CD14-positive monocyte (primary cell): ENCODE data around the gene GAGE12J. TPM values are rescaled to one million over a fixed set of nuclear protein-coding genes. Genes with fewer than 3 reads are reported as not detected.

ENCODE experiments used
- DNase-seq, 3 donors: peaks; one replicate each; pipeline ENCODE4 v3.0.0-alpha.2; 2011 to 2022
- H2AFZ ChIP-seq: 2 replicates; pipeline ENCODE4 v1.6.0; 2012; ENCODE audit warnings: mild to moderate bottlenecking, low read depth, low read length, inconsistent platforms; ENCODE audit not compliant: insufficient read depth, poor library complexity, severe bottlenecking
- H3K27ac ChIP-seq, 2 donors: 1 replicate in 1 of 2; 2 replicates in 1 of 2; pipeline ENCODE4 v1.5.1; 2012 to 2013; ENCODE audit warnings: low read length in 2 of 2, control low read depth in 1 of 2, inconsistent platforms in 1 of 2, low read depth in 1 of 2, mild to moderate bottlenecking in 1 of 2
- H3K27me3 ChIP-seq, 2 donors: one replicate each; pipeline versions ENCODE4 v1.6.0 to v1.6.1; 2011 to 2013; ENCODE audit warnings: low read length in 2 of 2; ENCODE audit not compliant: control insufficient read depth in 2 of 2, insufficient read depth in 2 of 2
- H3K36me3 ChIP-seq, 2 donors: replicated peaks in 1 of 2; 1 replicate in 1 of 2; 2 replicates in 1 of 2; pipeline versions ENCODE4 v1.5.1 to v1.6.1; 2012 to 2013; ENCODE audit warnings: low read length in 2 of 2, control low read depth in 1 of 2, inconsistent platforms in 1 of 2, mild to moderate bottlenecking in 1 of 2; ENCODE audit not compliant: insufficient read depth in 2 of 2, control insufficient read depth in 1 of 2
- H3K4me1 ChIP-seq, 2 donors: 1 replicate in 1 of 2; 2 replicates in 1 of 2; pipeline versions ENCODE4 v1.5.1 to v1.6.1; 2012 to 2013; ENCODE audit warnings: low read length in 2 of 2, control low read depth in 1 of 2, inconsistent platforms in 1 of 2, mild to moderate bottlenecking in 1 of 2, moderate library complexity in 1 of 2; ENCODE audit not compliant: insufficient read depth in 2 of 2, control insufficient read depth in 1 of 2
- H3K4me2 ChIP-seq: replicated peaks from 2 replicates; pipeline ENCODE3; 2012; ENCODE audit warnings: low read length, moderate library complexity, mild to moderate bottlenecking; ENCODE audit not compliant: poor library complexity, severe bottlenecking; ENCODE audit errors: extremely low read depth
- H3K4me3 ChIP-seq, 3 experiments: fragments of 200-600 bp in 1 of 3; sonication (generic) in 1 of 3; replicated peaks in 1 of 3; 1 replicate in 2 of 3; 2 replicates in 1 of 3; pipeline ENCODE4 v1.5.1; 2011 to 2013; ENCODE audit warnings: low read length in 3 of 3, mild to moderate bottlenecking in 3 of 3, control low read depth in 2 of 3, low read depth in 2 of 3, inconsistent platforms in 1 of 3, moderate library complexity in 1 of 3
- H3K79me2 ChIP-seq: 2 replicates; pipeline ENCODE4 v1.6.0; 2012; ENCODE audit warnings: mild to moderate bottlenecking, control low read depth, inconsistent platforms, low read length, moderate library complexity; ENCODE audit not compliant: insufficient read depth
- H3K9ac ChIP-seq: 2 replicates; pipeline ENCODE4 v1.6.0; 2017; ENCODE audit warnings: low read length, mild to moderate bottlenecking; ENCODE audit not compliant: insufficient read depth, poor library complexity, severe bottlenecking
- H3K9me3 ChIP-seq, 2 donors: replicated peaks in 1 of 2; 1 replicate in 1 of 2; 2 replicates in 1 of 2; pipeline versions ENCODE4 v1.5.1 to v1.6.1; 2012 to 2013; ENCODE audit warnings: low read length in 2 of 2, control low read depth in 1 of 2; ENCODE audit not compliant: control insufficient read depth in 1 of 2, insufficient read depth in 1 of 2
- H4K20me1 ChIP-seq: 2 replicates; pipeline ENCODE4 v1.6.0; 2012; ENCODE audit warnings: mild to moderate bottlenecking, low read length, control low read depth, moderate library complexity; ENCODE audit not compliant: insufficient read depth
- H3K27ac Mint-ChIP-seq, 7 donors: one replicate each; pipeline ENCODE4 v1.8.0; 2020; ENCODE audit warnings: mild to moderate bottlenecking in 7 of 7, mixed read lengths in 7 of 7, moderate library complexity in 6 of 7, inconsistent platforms in 2 of 7
- H3K27me3 Mint-ChIP-seq, 3 donors: one replicate each; pipeline ENCODE4 v1.8.0; 2021 to 2022; ENCODE audit warnings: low read depth in 3 of 3, mild to moderate bottlenecking in 3 of 3, mixed read lengths in 3 of 3, moderate library complexity in 3 of 3, inconsistent platforms in 1 of 3
- H3K36me3 Mint-ChIP-seq, 2 donors: one replicate each; pipeline ENCODE4 v1.8.0; 2020; ENCODE audit warnings: mixed read lengths in 2 of 2, inconsistent platforms in 1 of 2, mild to moderate bottlenecking in 1 of 2
- H3K4me1 Mint-ChIP-seq: one replicate; pipeline ENCODE4 v1.8.0; 2020; ENCODE audit warnings: mild to moderate bottlenecking, mixed read lengths
- H3K4me3 Mint-ChIP-seq, 2 donors: one replicate each; pipeline ENCODE4 v1.8.0; 2020; ENCODE audit warnings: mild to moderate bottlenecking in 2 of 2, mixed read lengths in 2 of 2, moderate library complexity in 1 of 2
- H3K9me3 Mint-ChIP-seq, 7 donors: one replicate each; pipeline ENCODE4 v1.8.0; 2020 to 2022; ENCODE audit warnings: mixed read lengths in 7 of 7, mild to moderate bottlenecking in 6 of 7, moderate library complexity in 6 of 7, inconsistent platforms in 2 of 7
- CTCF ChIP-seq: fragments of 200-600 bp; IDR thresholded peaks from one replicate; pipeline ENCODE4 v1.8.0; 2022; ENCODE audit warnings: antibody characterized with exemption, mild to moderate bottlenecking
- WGBS: methylation state at CpG from one replicate; pipeline ENCODE4 v1.1.5; 2013; ENCODE audit warnings: missing lambda C conversion rate; ENCODE audit not compliant: insufficient coverage; 5-methylcytosine and 5-hydroxymethylcytosine counted together
- intact Hi-C, 2 donors: fragments of 100-400 bp; cut with micrococcal nuclease; formaldehyde crosslinking; loops; one replicate each; pipeline versions ENCODE4 v1.15.0 to v1.15.1; 2023
- polyA plus RNA-seq, 3 donors: library from polyadenylated mRNA; depleted of rRNA in 1 of 3; unstranded in 2 of 3; stranded (reverse) in 1 of 3; fragments of 300-500 nt in 2 of 3; fragments of >200 nt in 1 of 3; fragmentation: Illumina TruSeq in 2 of 3; gene quantifications; 1 replicate in 2 of 3; 2 replicates in 1 of 3; pipeline ENCODE4 v1.2.3, GENCODE V29; 2012 to 2021

The GAGE12J gene
- polyA plus RNA-seq, 3 donors = not detected

GRCh38 chrX:49276671-49277534 lies 44.9 kb upstream of the GAGE12J start:
- Histone ChIP-seq H3K4me3 (no peak overlapping the region), H3K27me3 (no peaks in the 10 kb centered on the region), H3K79me2 (peaks cover 16% of the 10 kb centered on the region), H4K20me1 (no peaks in the 10 kb centered on the region), H3K9ac (no peak overlapping the region), H2AFZ (no peak overlapping the region), H3K4me2 (no peak overlapping the region), H3K36me3 (no peaks in the 10 kb centered on the region), H3K27ac (no peak overlapping the region), H3K4me1 (peaks cover 8 to 9% of the 10 kb centered on the region in 2 donors), H3K9me3 (no peaks in the 10 kb centered on the region)
- Mint-ChIP-seq H3K9me3 (peaks cover 0 to 3% (median 0%) of the 10 kb centered on the region in 7 donors), H3K27ac (no peak overlapping the region), H3K4me3 (no peak overlapping the region), H3K36me3 (peaks cover 3 to 5% of the 10 kb centered on the region in 2 donors), H3K4me1 (peaks cover 29% of the 10 kb centered on the region), H3K27me3 (peaks cover 0 to 7% (median 5%) of the 10 kb centered on the region in 3 donors)
- TF ChIP-seq CTCF = no peak
- intact Hi-C loops = no loop called here
- WGBS = 100% methylated on average over 8 of the region's 19 CpGs
- no peak for DNase-seq

- WGBS = no CpG with 5 or more reads among the region's 3 CpGs
- H3K4me1 Mint-ChIP-seq = peaks cover 24% of the 10 kb centered on the region
- no peaks in the 10 kb centered on the region for H3K27me3 ChIP-seq
- H3K4me2 ChIP-seq = no peak overlapping the region
- H3K9me3 ChIP-seq = no peaks in the 10 kb centered on the region
- H2AFZ ChIP-seq = no peak overlapping the region
- no peaks in the 10 kb centered on the region for H4K20me1 ChIP-seq
- peaks cover 3% of the 10 kb centered on the region in 2 donors for H3K4me1 ChIP-seq
- H3K27ac ChIP-seq = no peak overlapping the region
- H3K36me3 Mint-ChIP-seq = peaks cover 3 to 5% of the 10 kb centered on the region in 2 donors
- H3K27me3 Mint-ChIP-seq = peaks cover 0 to 10% (median 5%) of the 10 kb centered on the region in 3 donors
- H3K4me3 ChIP-seq = no peak overlapping the region
- peaks cover 10% of the 10 kb centered on the region for H3K79me2 ChIP-seq
- intact Hi-C loops = no loop called here
- H3K36me3 ChIP-seq = no peaks in the 10 kb centered on the region
- H3K4me3 Mint-ChIP-seq = no peak overlapping the region
- no peak overlapping the region for H3K27ac Mint-ChIP-seq
- no peak for TF ChIP-seq CTCF
- DNase-seq = no peak
- peaks cover 0 to 3% (median 0%) of the 10 kb centered on the region in 7 donors for H3K9me3 Mint-ChIP-seq
- H3K9ac ChIP-seq = no peak overlapping the region
Measured at GRCh38 chrX:49277535-49277830, 44.4 kb upstream of the GAGE12J start.
